ENCODE measurements around the gene GABRR2.
A peak's percentile ranks its signal among the peaks of the same experiment; 100 is the strongest.

Gene GABRR2

DNA sequence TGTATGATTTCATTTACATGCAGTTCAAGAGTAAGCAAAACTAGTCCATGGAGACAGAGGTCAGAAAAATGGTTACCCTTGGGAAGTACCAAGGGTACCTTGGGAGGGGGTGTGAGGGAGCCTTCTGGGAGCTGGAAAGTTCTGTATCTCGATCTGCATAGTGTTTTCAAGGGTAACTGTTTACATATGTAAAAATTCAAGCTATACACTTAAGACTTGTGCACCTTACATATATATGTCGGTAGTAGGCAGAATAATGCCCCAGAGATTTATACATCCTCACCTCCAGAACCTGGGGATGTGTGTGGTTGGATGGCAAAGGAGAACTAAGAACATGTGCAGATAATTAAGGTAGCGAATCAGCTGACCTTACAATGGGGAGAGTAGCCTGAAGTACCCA lies 31.0 kb downstream of the GABRR2 start:
- TF ChIP-seq, protein P1, sequence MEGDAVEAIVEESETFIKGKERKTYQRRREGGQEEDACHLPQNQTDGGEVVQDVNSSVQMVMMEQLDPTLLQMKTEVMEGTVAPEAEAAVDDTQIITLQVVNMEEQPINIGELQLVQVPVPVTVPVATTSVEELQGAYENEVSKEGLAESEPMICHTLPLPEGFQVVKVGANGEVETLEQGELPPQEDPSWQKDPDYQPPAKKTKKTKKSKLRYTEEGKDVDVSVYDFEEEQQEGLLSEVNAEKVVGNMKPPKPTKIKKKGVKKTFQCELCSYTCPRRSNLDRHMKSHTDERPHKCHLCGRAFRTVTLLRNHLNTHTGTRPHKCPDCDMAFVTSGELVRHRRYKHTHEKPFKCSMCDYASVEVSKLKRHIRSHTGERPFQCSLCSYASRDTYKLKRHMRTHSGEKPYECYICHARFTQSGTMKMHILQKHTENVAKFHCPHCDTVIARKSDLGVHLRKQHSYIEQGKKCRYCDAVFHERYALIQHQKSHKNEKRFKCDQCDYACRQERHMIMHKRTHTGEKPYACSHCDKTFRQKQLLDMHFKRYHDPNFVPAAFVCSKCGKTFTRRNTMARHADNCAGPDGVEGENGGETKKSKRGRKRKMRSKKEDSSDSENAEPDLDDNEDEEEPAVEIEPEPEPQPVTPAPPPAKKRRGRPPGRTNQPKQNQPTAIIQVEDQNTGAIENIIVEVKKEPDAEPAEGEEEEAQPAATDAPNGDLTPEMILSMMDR (IDR thresholded peaks at IDR 0.05; ENCODE audit: insufficient read depth, low read depth, low read length, missing control alignments) = no peak
- DNase-seq (ENCODE audit: low read depth) = no peak
- no peak overlapping the region for H3K4me3 ChIP-seq (ENCODE audit: low read length)

DNA sequence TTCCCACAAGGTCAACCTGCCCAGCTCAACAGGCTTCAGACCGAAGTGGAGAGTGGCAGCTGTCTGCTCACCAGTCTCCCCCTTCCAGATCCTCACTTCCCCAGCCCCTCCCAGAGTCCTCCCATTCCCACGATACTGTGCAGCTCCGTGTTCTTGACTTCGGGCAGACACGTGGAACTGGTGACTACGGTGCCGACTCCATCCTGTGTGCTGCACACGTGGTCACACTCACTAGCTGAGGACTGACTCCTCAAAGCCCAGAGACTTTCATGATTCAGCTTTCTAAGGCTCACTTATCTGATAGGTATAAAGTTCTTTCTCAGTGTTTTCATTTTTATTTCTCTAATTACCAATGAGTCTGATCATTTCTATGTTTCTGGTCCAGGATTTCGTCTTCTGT lies 32.4 kb downstream of the GABRR2 start:
- TF ChIP-seq, protein P1 (IDR thresholded peaks at IDR 0.05; ENCODE audit: insufficient read depth, low read depth, low read length, missing control alignments) = no peak
- DNase-seq (ENCODE audit: low read depth) = no peak
- no peak overlapping the region for H3K4me3 ChIP-seq (ENCODE audit: low read length)

DNA sequence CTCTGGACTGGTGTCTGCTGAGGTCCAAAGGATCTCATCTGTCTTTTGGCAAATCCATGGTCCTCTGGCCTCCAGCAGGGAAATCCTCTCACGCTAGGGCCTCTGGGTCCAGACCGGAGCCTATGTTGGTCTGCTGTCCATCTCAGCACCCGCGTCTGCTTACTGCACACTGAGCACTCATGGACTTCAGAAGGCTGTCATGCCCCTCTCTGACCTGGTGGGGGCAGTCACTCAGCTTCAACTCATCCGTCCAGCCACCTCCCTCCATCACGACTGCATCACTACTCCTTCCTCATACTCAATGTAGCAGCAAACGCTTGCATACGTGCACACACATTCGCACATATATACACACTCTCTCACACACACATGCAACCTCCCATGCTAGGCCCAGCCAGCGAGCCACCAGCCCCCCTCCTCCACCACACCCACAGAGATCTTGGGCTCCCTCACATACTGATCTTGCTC lies 33.3 kb downstream of the GABRR2 start:
- no peak overlapping the region for H3K4me3 ChIP-seq (ENCODE audit: low read length)
- TF ChIP-seq, protein P1 (IDR thresholded peaks at IDR 0.05; ENCODE audit: insufficient read depth, low read depth, low read length, missing control alignments) = peak; percentile 39
- DNase-seq (ENCODE audit: low read depth) = peak; percentile 43

DNA sequence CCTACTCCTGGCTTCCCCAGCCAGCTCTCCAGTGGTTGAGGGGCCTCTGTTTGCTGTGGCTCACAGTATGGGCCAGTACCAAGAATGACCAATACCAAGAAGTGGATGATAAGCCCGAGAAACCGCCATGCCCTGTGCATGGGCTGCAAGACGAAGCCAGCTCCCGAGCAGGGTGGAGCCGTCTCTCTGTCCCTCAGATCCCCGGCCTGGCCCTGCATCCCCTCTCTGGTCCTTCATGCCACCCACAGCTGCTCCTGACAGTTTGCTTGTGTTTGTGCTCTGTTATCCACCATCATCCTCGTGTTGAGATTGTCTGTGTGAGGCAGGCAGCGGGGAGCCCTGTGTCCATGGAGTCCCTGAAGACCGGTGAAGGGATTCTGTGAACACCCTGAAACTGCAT lies 36.1 kb downstream of the GABRR2 start:
- TF ChIP-seq, protein P1 (IDR thresholded peaks at IDR 0.05; ENCODE audit: insufficient read depth, low read depth, low read length, missing control alignments) = no peak

DNA sequence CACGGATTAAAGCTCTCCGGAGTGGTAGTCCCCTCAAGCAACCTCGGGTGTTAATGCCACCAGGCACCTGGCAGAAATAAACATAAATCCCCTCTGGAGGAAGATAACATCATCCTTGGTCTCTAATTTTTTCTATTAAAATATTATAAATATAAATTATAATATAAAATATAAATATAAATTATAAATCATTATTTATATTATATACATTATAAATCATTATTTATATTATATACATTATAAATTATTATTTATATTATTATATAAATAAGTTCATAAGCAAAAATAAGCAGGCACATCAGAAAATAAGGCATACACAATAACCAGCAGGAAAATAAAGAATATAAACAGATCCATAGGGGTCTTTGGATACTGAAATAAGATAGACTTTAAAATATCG lies 39.2 kb downstream of the GABRR2 start:
- no peak for DNase-seq (ENCODE audit: low read depth)
- no peak overlapping the region for H3K4me3 ChIP-seq (ENCODE audit: low read length)
- TF ChIP-seq, protein P1 (IDR thresholded peaks at IDR 0.05; ENCODE audit: insufficient read depth, low read depth, low read length, missing control alignments) = no peak

More for the DNA sequence above, 36.1 kb downstream of the GABRR2 start:
- no peak overlapping the region for H3K4me3 ChIP-seq (ENCODE audit: low read length)
- DNase-seq (ENCODE audit: low read depth) = no peak

DNA sequence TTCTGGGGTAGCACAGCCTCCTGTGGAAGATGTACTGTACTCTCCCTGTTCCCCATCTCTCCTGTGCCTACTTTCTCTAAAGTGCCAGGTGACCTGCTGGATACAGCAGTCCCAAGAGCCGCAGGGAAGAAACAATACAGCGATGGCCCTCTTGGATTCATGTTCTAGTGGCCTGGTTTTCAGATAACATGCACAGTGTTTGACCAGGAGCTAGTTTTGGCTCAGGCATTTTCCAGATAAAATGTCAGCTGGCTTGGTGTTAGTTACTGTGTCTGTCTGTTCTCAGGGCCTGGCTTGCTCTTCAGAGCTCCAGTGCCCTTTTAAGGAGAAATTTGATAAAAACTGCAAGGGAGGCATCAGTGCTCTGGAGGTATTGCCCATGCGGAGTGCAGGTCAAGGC lies 41.3 kb downstream of the GABRR2 start:
- H3K4me3 ChIP-seq (ENCODE audit: low read length) = no peak overlapping the region
- TF ChIP-seq, protein P1 (IDR thresholded peaks at IDR 0.05; ENCODE audit: insufficient read depth, low read depth, low read length, missing control alignments) = no peak
- DNase-seq (ENCODE audit: low read depth) = no peak

DNA sequence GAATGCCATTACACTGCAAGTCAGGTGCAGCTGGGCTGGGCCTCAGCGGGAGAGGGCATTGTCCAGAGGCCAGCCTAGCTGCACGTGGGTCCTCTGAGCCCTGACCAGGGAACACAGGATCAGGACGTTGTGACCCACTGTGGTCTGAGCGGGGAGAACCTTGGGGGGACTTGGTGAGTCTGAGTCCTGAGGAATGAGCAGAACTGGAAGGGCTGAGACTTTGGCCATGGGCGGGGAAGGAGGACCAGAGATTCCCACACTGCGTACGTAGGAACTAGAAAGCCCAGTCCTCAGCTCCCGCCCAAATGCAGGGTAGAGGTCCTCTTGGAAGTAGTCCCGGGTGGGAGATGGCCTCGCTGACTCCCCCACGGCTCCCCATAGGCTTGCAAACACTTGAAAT lies 42.5 kb downstream of the GABRR2 start:
- TF ChIP-seq, protein P1 (IDR thresholded peaks at IDR 0.05; ENCODE audit: insufficient read depth, low read depth, low read length, missing control alignments) = no peak
- DNase-seq (ENCODE audit: low read depth) = no peak
- H3K4me3 ChIP-seq (ENCODE audit: low read length) = no peak overlapping the region
